Measurements from ENCODE around the gene KCNAB3. TPM values are rescaled to one million over a fixed set of nuclear protein-coding genes. Genes with fewer than 3 reads are reported as not detected.
A peak's percentile ranks its signal among the peaks of the same experiment; 100 is the strongest.

Gene KCNAB3
- total RNA-seq, 4 donors from 2014 or later, result 0.10 to 0.49 (median 0.24) TPM

DNA sequence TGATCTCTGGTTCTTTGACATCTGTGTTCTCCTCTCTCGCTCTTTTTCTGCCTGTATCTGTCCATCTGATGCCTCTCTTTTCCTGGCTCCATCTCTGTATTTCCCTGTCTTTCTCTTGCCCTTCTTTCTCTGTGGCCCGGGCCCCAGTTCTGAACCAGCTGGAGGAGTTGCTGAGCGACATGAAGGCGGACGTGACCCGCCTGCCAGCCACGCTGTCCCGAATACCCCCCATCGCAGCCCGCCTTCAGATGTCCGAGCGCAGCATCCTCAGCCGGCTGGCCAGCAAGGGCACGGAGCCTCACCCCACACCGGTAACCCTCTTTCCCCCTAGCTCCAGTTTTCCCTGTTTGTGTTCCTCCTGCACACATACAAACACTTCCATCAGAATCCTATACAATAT lies 19.4 kb downstream of the KCNAB3 start:
- DNase-seq (ENCODE audit: low spot score in 2 of 2), result no peak
- no peak overlapping the region for H3K4me3 ChIP-seq (ENCODE audit: low read depth, poor library complexity, severe bottlenecking)
- TF ChIP-seq, protein P1, sequence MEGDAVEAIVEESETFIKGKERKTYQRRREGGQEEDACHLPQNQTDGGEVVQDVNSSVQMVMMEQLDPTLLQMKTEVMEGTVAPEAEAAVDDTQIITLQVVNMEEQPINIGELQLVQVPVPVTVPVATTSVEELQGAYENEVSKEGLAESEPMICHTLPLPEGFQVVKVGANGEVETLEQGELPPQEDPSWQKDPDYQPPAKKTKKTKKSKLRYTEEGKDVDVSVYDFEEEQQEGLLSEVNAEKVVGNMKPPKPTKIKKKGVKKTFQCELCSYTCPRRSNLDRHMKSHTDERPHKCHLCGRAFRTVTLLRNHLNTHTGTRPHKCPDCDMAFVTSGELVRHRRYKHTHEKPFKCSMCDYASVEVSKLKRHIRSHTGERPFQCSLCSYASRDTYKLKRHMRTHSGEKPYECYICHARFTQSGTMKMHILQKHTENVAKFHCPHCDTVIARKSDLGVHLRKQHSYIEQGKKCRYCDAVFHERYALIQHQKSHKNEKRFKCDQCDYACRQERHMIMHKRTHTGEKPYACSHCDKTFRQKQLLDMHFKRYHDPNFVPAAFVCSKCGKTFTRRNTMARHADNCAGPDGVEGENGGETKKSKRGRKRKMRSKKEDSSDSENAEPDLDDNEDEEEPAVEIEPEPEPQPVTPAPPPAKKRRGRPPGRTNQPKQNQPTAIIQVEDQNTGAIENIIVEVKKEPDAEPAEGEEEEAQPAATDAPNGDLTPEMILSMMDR (IDR thresholded peaks at IDR 0.05), result no peak
- TF ChIP-seq POLR2A (IDR thresholded peaks at IDR 0.05), result no peak
- intact Hi-C loops (cut with DNase I; ENCODE audit: low total_unique reads), result loop anchor here (5.0 kb wide), 2 partner anchors 48 to 82 kb away; no protein-coding TSS in a partner anchor
- 91 to 95% methylated on average over 15 of the region's 15 CpGs for WGBS, 2 donors

DNA sequence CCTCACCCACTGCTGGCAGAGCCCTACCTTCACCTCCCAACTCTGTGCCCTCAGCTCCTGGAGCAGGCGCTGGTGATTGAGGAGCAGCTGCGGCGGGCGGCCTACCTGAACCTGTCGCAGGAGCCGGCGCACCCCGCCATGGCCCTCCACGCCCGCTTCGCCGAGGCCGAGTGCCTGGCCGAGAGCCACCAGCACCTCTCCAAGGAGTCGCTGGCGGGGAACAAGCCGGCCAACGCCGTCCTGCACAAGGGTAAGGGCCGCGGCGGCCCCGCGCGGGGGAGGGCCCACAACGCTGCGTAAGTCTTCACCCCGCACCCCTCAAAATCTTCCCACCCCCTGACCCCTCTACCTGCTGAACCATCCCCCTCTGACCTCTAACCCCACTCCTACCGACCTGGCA lies 20.6 kb downstream of the KCNAB3 start:
- 86 to 92% methylated on average over 29 of the region's 29 CpGs for WGBS, 2 donors
- no peak overlapping the region for H3K4me3 ChIP-seq (ENCODE audit: low read depth, poor library complexity, severe bottlenecking)
- TF ChIP-seq, protein P1 (IDR thresholded peaks at IDR 0.05), result no peak
- no peak for TF ChIP-seq POLR2A (IDR thresholded peaks at IDR 0.05)
- intact Hi-C loops (cut with DNase I; ENCODE audit: low total_unique reads), result no loop called here
- DNase-seq (ENCODE audit: low spot score in 2 of 2), result no peak

DNA sequence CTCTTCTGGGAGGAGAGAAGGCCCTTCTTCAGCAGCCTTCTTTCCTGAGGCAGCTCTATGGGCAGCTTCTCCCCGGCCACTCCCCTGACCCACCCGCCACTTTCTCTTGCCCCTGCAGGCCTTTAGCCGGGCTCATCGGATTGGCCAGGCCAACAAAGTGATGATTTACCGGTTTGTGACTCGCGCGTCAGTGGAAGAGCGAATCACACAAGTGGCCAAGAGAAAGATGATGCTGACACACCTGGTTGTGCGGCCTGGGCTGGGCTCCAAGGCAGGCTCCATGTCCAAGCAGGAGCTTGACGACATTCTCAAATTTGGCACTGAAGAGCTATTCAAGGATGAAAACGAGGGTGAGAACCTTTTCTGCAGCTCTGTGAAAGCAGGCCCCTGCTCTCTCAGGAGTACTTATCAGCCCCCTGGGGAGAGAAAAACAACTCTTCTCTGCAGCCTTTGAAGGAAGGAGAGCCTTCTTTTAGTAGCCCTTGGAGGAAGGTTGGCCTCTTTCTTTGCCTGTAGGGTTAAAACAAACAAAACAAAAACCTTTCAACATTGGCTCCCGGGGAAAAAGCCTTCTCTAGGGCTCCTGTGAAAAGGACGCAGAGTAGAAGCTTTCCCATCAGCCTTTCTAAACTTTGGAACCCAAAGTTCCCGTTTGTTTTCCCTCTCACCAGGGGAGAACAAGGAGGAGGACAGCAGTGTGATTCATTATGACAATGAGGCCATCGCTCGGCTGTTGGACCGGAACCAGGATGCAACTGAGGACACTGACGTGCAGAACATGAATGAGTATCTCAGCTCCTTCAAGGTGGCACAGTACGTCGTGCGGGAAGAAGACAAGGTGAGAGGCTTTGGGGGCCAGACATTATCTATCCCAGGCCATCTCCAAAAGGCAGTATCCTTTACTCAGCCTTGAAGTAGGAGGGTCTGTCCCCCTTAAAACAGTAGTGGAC lies 26.2 kb downstream of the KCNAB3 start:
- no peak overlapping the region for H3K4me3 ChIP-seq (ENCODE audit: low read depth, poor library complexity, severe bottlenecking)
- intact Hi-C loops (cut with DNase I; ENCODE audit: low total_unique reads), result no loop called here
- WGBS, 2 donors, result 76 to 80% methylated on average over 22 of the region's 22 CpGs
- no peak for DNase-seq (ENCODE audit: low spot score in 2 of 2)
- no peak for TF ChIP-seq POLR2A (IDR thresholded peaks at IDR 0.05)
- TF ChIP-seq, protein P1 (IDR thresholded peaks at IDR 0.05), result no peak

DNA sequence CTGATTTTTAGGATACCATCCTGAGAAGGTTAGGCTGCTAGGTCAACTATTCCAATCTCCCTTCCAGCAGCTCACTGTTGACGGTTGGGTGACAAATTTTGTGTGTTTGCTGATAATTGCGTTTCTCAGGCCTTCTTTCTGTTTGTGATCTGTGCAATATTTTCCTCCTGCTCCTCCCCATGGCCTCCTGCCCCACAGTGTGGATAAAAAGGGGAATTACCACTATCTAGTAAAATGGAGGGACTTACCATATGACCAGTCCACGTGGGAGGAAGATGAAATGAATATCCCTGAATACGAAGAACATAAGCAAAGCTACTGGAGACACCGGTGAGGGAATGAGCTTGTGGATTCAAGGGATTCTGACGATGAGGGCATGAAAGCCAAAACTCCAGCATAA lies 31.9 kb downstream of the KCNAB3 start:
- peak in 1 of 2 donors; percentile 67 for DNase-seq (ENCODE audit: low spot score in 2 of 2)
- 46 to 50% methylated on average over 6 of the region's 6 CpGs for WGBS, 2 donors
- H3K4me3 ChIP-seq (ENCODE audit: low read depth, poor library complexity, severe bottlenecking), result no peak overlapping the region
- no peak for TF ChIP-seq POLR2A (IDR thresholded peaks at IDR 0.05)
- TF ChIP-seq, protein P1 (IDR thresholded peaks at IDR 0.05), result no peak
- intact Hi-C loops (cut with DNase I; ENCODE audit: low total_unique reads), result loop anchor here (5.0 kb wide), 1 partner anchor 35 kb away; no protein-coding TSS in a partner anchor

DNA sequence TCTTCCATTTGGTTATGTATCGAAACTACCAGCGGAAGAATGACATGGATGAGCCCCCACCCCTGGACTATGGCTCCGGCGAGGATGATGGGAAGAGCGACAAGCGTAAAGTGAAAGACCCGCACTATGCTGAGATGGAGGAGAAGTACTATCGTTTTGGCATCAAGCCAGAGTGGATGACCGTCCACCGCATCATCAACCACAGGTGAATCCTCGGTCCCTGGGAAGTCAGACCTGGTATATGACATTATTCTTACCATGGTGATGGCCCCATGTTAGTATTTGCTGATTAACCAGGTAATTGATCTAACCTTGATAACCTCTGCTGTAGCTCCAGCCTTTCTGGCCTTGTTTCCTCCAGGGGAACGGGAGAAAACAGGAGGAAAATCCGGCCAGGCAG lies 32.6 kb downstream of the KCNAB3 start:
- TF ChIP-seq POLR2A (IDR thresholded peaks at IDR 0.05), result no peak
- TF ChIP-seq, protein P1 (IDR thresholded peaks at IDR 0.05), result no peak
- no peak overlapping the region for H3K4me3 ChIP-seq (ENCODE audit: low read depth, poor library complexity, severe bottlenecking)
- DNase-seq (ENCODE audit: low spot score in 2 of 2), result peak in 1 of 2 donors; percentile 60
- WGBS, 2 donors, result 85 to 86% methylated on average over 13 of the region's 13 CpGs
- intact Hi-C loops (cut with DNase I; ENCODE audit: low total_unique reads), result loop anchor here (5.0 kb wide), 1 partner anchor 35 kb away; no protein-coding TSS in a partner anchor

All from lower leg skin (tissue), 4 donors.